Stomach smooth muscle (tissue), 2 donors: ENCODE measurements around the gene CAMTA2.

Experiments used
- H3K27ac ChIP-seq: one replicate; pipeline ENCODE4 v1.7.0; 2013; ENCODE audit warnings: mild to moderate bottlenecking, low read length, inconsistent platforms
- H3K27me3 ChIP-seq, 2 donors: one replicate each; pipeline ENCODE4 v1.7.0; 2013; ENCODE audit warnings: low read length in 2 of 2; ENCODE audit not compliant: insufficient read depth in 2 of 2, control insufficient read depth in 1 of 2
- H3K36me3 ChIP-seq, 2 donors: one replicate each; pipeline ENCODE4 v1.7.0; 2013; ENCODE audit warnings: low read length in 2 of 2; ENCODE audit not compliant: control insufficient read depth in 2 of 2, insufficient read depth in 2 of 2
- H3K4me1 ChIP-seq: one replicate; pipeline ENCODE4 v1.7.0; 2013; ENCODE audit warnings: low read length; ENCODE audit not compliant: control insufficient read depth, insufficient read depth
- H3K4me3 ChIP-seq, 2 donors: one replicate each; pipeline ENCODE4 v1.7.0; 2013; ENCODE audit warnings: low read length in 2 of 2
- H3K9ac ChIP-seq, 2 donors: one replicate each; pipeline ENCODE4 v1.7.0; 2013; ENCODE audit warnings: low read length in 2 of 2, mild to moderate bottlenecking in 1 of 2
- H3K9me3 ChIP-seq, 2 donors: one replicate each; pipeline ENCODE4 v1.7.0; 2013; ENCODE audit warnings: low read length in 2 of 2; ENCODE audit not compliant: control insufficient read depth in 2 of 2
- donor health status: healthy.
- donor health status: Pancreatic carcinoma.

Gene CAMTA2

GRCh38 chr17:4945944-4946280, 41.6 kb downstream of the CAMTA2 start:
- H3K9me3 ChIP-seq, result no peaks in the 10 kb centered on the region
- peak overlapping the region; percentile 69 to 94 for H3K4me3 ChIP-seq
- H3K27me3 ChIP-seq, result no peaks in the 10 kb centered on the region
- H3K9ac ChIP-seq, result peak overlapping the region; percentile 82 to 100
- peaks cover 32 to 37% of the 10 kb centered on the region in 2 donors for H3K36me3 ChIP-seq
- H3K4me1 ChIP-seq, result peaks cover 54% of the 10 kb centered on the region
- peak overlapping the region; percentile 97 for H3K27ac ChIP-seq

DNA sequence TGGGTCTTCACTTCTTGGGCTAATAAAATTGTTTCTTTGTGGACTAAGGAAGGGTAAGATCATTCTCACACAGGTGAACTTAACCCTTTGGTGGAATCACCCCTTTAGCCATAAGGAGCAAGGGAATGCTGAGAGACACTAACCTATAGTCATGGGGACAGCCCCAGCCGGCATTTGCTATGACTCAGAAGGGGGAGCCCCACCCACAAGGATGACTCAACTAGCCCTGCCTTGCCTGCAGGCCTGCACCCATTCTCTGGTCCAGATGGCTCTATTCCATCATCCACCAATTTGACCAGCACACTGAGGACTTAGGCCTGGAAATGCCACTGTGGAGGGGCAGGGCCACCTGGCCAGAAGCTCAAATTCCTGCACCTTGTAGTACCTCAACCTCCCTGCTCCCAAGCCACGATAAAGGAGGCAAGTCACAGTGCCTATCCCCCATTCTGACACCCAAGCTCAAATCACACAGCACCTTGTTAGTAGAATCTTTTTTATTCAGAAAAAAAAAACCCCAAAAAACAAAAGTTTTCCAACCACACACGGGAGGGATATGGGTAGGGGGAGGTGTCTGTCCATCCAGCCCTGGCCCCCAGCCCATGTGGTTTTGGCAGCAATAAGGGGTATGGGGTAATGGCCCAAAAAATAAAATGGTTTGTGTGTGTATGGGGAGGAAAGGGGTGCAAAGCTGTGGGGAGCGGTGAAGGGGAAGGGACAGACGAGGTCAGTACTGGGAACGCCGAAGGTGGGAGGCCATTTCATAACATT, 42.1 kb downstream of the CAMTA2 start:
- peak overlapping the region; percentile 75 for H3K27ac ChIP-seq
- no peaks in the 10 kb centered on the region for H3K9me3 ChIP-seq
- H3K4me3 ChIP-seq, result peak overlapping the region; percentile 33 to 94
- peak overlapping the region; percentile 32 to 42 for H3K9ac ChIP-seq
- H3K36me3 ChIP-seq, result peaks cover 32 to 37% of the 10 kb centered on the region in 2 donors
- no peaks in the 10 kb centered on the region for H3K27me3 ChIP-seq
- H3K4me1 ChIP-seq, result peaks cover 54% of the 10 kb centered on the region

GRCh38 chr17:4944554-4945175, 42.8 kb downstream of the CAMTA2 start:
- H3K9ac ChIP-seq, result peak overlapping the region; percentile 32 to 42
- H3K9me3 ChIP-seq, result no peaks in the 10 kb centered on the region
- H3K27ac ChIP-seq, result peak overlapping the region; percentile 75
- H3K4me1 ChIP-seq, result peaks cover 51% of the 10 kb centered on the region
- no peaks in the 10 kb centered on the region for H3K27me3 ChIP-seq
- H3K36me3 ChIP-seq, result peaks cover 32 to 37% of the 10 kb centered on the region in 2 donors
- H3K4me3 ChIP-seq, result peak overlapping the region in 1 of 2 donors; percentile 94

DNA sequence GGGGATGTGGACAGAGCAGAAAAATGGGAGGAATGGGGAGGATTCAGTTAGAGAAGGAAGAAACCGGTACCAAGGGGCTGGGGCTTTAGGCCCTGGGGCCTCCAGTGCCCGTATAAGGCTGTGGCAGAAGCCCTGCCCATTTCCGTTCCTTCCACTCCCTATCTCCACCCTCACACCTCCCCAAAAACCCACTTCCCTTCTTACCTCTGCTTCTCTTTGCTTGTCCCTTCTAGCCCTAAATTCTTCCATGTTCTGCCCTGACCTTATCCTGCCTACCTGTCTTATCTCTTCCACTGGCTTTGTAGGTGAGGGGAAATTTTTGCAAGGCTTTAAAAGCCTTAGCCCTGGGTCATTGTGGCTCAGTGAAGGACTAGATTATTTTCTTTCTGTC, 43.3 kb downstream of the CAMTA2 start:
- H3K27ac ChIP-seq, result peak overlapping the region; percentile 75
- H3K4me3 ChIP-seq, result no peak overlapping the region
- peaks cover 54% of the 10 kb centered on the region for H3K4me1 ChIP-seq
- H3K9me3 ChIP-seq, result no peaks in the 10 kb centered on the region
- H3K36me3 ChIP-seq, result peaks cover 32 to 37% of the 10 kb centered on the region in 2 donors
- no peaks in the 10 kb centered on the region for H3K27me3 ChIP-seq
- H3K9ac ChIP-seq, result peak overlapping the region in 1 of 2 donors; percentile 32

GRCh38 chr17:4942760-4943508, 44.5 kb downstream of the CAMTA2 start:
- H3K27ac ChIP-seq, result peak overlapping the region; percentile 18
- H3K9me3 ChIP-seq, result no peaks in the 10 kb centered on the region
- H3K9ac ChIP-seq, result peak overlapping the region in 1 of 2 donors; percentile 42
- H3K4me3 ChIP-seq, result no peak overlapping the region
- peaks cover 66% of the 10 kb centered on the region for H3K4me1 ChIP-seq
- H3K27me3 ChIP-seq, result no peaks in the 10 kb centered on the region
- H3K36me3 ChIP-seq, result peaks cover 34 to 44% of the 10 kb centered on the region in 2 donors

GRCh38 chr17:4941319-4941610, 46.2 kb downstream of the CAMTA2 start:
- H3K27me3 ChIP-seq, result no peaks in the 10 kb centered on the region
- H3K4me1 ChIP-seq, result peaks cover 62% of the 10 kb centered on the region
- peak overlapping the region; percentile 82 to 94 for H3K4me3 ChIP-seq
- H3K9me3 ChIP-seq, result no peaks in the 10 kb centered on the region
- peak overlapping the region; percentile 97 to 98 for H3K9ac ChIP-seq
- H3K36me3 ChIP-seq, result peaks cover 47 to 53% of the 10 kb centered on the region in 2 donors
- peak overlapping the region; percentile 98 for H3K27ac ChIP-seq

DNA sequence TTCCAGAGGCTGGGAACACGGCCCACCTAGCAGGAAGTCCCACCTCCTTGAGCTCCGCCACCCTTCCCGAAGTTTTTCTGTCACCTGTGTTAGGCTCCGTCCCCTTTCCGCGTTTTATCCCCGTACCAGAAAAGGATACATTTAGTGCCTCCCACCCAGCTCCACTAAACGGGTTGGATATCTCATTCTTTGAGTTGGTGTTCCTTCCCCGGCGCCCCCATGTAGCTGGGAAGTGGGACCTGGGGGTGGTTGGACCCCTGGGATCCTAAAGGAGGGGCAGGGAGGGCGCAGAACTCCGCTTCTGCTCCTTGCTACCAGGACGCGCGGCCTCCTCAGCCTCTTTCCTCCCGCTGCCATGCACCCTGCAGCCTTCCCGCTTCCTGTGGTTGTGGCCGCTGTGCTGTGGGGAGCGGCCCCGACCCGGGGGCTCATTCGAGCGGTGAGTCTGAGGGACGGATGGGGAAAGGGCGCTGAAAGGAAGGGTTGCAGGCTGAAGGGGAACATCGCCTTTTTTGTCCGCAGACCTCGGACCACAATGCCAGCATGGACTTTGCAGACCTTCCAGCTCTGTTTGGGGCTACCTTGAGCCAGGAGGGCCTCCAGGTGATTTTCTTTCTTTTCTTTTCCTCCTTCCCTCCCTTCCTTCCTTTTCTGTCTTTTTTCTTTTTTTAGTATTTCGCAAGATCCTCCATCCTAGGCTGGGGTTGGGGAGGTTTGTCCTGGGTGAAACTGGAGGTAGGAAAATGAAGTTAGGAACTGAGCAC, 46.7 kb downstream of the CAMTA2 start:
- Histone ChIP-seq H3K4me3 (peak overlapping the region; percentile 82 to 94), H3K9ac (peak overlapping the region; percentile 97 to 98), H3K9me3 (no peaks in the 10 kb centered on the region), H3K27me3 (no peaks in the 10 kb centered on the region), H3K4me1 (peaks cover 57% of the 10 kb centered on the region), H3K36me3 (peaks cover 47 to 48% of the 10 kb centered on the region in 2 donors), H3K27ac (peak overlapping the region; percentile 98)

- H3K4me1 ChIP-seq, result peaks cover 51% of the 10 kb centered on the region
- peak within 1 kb of the TSS; percentile 98 for H3K27ac ChIP-seq
- H3K36me3 ChIP-seq, result peaks cover 43 to 44% of the 10 kb centered on the region in 2 donors
- H3K4me3 ChIP-seq, result peak within 1 kb of the TSS; percentile 82 to 94
- H3K9ac ChIP-seq, result peak within 1 kb of the TSS; percentile 97 to 98
- no peaks in the 10 kb centered on the region for H3K9me3 ChIP-seq
- no peaks in the 10 kb centered on the region for H3K27me3 ChIP-seq
These were observed 47.5 kb downstream of the CAMTA2 start, which contains the start of the genes RNF167 and SLC25A11 for GRCh38 chr17:4939796-4940554. Gene RNF167 (plus strand): TSS chr17:4940268. CDS start chr17:4940910, 642 bp downstream. Gene SLC25A11 (minus strand): TSS chr17:4940046. CDS start chr17:4939910, 136 bp downstream.

- Histone ChIP-seq H3K9me3 (no peaks in the 10 kb centered on the region), H3K27me3 (no peaks in the 10 kb centered on the region), H3K4me3 (peak overlapping the region; percentile 82 to 94), H3K27ac (peak overlapping the region; percentile 98), H3K9ac (peak overlapping the region; percentile 97 to 98), H3K4me1 (peaks cover 46% of the 10 kb centered on the region), H3K36me3 (peaks cover 40 to 41% of the 10 kb centered on the region in 2 donors)
These were observed 48.0 kb downstream of the CAMTA2 start for GRCh38 chr17:4939546-4939795.
